DMS79 treated with DMSO at 0.1 percent for 48 hours (cell line): ENCODE data around the gene EPDR1.

Experiments
- DNase-seq: peaks from one replicate; lab custom pipeline; 2025; lab: John Stamatoyannopoulos, UW

The EPDR1 gene

DNA sequence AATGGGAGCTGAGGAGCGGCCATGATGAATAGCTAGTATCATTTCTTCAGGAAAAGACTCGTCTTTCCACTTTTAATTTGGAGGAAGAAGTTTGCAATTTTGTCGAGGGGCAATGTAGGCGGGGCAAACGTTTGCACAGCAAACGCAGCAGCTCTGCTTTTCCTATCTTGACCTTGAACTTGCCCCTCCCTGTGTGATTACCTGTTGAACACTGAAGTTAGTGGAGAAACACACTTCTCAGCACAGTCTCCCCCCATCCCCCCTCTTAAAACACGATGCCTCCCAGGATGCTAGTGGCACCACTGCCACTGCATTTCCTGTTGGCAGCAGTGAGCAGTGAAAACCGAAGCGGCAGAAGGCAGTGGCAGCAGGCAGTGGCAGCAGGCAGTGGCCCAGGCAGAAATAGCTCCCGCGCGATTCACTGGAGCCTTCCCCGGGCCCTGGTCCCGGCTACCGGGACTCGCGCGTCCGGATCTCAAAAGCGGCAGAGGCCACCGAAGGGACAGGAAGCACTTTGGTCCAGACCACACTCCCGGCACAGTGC, at the start of gene EPDR1:
Gene EPDR1 (plus strand): TSS at position 336 of the 544 bp plus-strand sequence. CDS start 300 bp downstream, outside the sequence.
- DNase-seq = no peak

DNA sequence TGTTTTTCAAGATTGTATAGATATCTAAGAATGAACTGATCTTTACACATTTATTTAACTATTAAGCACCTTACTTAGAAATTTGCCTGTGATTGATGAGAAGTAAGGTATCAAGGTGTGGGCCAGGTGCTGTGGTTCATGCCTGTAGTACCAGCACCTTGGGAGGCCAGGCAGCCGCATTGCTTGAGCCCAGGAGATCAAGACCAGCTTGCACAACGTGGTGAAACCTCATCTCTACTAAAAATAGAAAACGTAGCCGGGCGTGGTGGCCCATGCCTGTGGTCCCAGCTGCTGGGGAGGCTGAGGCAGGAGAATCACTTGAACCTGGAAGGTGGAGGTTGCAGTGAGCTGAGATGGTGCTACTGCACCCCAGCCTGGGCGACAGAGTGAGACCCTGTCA, 38.4 kb upstream of the EPDR1 start:
- no peak for DNase-seq

DNA sequence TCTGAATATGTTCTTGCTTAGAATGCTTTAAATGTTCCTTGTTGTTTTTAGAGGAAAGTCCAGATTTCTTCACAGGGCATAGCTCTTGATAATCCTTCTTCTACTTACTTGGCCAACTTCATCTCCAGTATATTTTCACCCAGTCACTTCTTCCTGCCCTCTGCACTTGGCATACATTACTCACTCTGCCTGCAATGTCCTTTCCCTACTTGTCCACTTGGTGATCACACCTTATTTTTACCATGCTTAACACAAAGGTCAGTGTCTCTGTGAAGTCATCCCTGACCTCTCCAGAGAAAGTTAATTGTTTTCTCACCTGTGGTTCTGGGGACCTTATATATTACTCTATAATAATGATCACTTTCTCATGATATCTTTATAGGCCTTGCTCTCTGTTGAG, 27.1 kb upstream of the EPDR1 start:
- DNase-seq = no peak

DNA sequence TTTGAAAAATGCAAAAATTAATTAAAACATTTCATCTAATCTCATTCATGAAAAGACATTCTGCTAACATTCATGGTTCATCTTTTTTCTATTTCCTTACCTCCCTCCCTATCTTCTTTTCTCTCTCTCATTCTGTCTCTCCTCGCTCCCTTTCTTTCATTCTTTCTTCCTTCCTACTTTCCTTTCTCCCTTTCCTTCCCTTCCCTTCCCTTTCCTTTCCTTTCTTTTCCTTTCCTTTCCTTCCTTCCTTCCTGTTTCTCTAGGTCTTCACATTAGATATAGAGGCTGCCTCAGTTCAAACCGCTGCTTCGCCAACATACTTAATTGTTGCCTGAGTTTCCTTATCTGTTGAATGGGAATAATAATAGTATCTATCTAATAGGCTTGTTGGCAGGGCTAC, 25.8 kb upstream of the EPDR1 start:
- DNase-seq = no peak

DNA sequence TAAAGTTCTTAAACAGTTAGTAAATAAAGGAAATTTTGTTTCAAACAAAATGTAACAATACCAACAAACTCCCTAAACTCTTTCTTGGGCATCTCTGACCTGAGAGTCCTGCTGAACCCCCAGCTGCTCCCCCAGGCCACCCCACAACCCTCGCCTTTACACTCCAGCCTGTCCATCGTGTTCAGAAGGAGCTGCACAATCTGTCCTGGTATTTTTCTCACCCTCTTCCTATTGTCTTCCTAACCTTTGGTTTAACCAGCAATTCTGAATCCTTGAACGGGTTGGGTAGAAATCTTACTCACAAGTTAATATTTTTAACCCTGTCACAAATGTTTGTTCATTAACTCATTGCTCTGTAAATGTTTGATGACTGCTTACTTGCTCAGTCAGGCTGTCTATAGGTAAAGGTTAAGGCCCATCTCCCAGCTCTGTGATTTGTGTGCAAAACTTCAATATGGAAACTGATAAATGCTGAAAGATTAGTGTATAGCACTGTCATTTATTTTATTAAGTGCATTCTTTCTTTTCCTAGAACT, 20.7 kb upstream of the EPDR1 start:
- no peak for DNase-seq

DNA sequence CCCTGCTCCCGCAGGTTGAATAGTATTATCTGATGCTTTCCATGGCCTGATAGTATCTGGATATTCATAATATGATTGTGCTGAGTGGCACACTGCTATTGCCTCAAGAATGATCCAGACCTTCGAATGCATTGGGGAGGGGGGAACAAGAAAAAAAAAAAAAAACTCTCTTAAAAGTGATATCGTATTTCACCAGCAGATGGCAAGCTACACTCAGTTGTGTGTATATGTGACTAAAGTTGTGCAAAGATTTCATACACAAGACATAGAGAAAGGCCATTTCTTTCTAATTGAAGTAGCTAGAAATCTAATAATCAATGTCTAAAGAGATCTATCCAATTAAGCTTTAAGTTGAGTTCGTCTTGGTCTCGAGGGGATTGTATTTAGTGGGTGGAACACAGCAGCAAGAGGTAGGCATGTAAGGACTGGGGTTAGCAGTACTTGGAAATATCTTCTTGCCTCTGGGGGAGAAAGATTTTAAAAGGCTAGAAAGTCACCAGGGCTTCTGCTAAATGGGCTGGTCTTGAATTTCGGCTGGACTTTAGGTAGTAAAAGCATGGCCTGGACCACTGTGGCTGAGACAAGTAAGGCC, 19.1 kb upstream of the EPDR1 start:
- peak; percentile 1 for DNase-seq

DNA sequence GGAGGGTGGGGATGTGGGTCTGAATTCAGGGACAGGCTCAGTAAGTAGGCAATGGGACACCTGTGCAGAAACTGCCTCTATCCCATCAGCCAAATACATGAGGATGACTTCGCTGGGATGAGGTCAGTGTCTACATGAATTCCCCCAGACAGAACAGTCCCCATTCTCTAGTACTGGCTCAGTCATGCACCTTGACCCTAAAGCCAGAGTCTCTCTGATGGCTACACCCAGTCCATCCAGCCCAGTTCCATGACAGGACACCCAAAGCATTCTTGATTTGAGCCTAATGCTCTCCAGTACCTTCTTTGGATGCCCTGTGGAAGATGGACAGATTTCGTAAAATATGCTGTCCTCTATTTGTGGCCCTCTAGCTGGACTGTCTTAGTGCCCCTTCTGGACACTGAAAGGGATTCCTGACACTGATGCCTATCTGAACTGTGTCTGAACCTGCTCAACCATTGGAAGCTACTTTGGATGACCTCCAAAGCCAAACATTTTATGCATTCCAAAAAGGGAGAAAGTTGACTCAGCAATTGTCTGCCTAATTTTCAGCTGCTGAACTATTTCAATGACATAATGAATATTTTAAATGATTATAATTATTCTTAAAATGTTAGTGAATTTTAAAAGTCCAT, 18.4 kb upstream of the EPDR1 start:
- DNase-seq = no peak

DNA sequence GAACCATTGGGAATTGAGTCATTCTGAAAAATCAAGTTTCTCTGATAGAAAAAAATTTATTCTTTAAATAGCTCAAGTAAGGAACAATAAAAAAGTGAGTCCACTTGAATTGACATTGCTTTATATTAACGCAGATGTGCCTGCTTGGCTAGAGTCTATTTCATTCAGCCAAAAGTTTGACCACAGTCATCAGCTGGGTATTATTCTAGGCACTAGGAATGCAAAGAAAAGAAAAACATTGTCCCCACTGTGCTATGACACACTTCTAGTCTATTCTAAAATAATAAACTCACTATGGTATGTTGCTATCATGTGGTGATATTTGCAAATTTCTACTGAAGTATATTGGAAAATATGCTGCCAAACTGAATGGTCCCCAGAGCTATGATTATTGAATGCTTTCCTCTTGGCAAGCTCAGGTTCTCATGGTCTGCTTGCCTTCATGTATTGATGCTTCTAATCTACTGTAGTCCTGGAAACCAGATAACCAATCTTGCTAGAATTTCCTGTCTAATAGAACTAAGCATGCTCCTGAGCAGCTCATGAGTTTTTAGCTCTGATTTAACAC, 12.1 kb upstream of the EPDR1 start:
- DNase-seq = no peak

DNA sequence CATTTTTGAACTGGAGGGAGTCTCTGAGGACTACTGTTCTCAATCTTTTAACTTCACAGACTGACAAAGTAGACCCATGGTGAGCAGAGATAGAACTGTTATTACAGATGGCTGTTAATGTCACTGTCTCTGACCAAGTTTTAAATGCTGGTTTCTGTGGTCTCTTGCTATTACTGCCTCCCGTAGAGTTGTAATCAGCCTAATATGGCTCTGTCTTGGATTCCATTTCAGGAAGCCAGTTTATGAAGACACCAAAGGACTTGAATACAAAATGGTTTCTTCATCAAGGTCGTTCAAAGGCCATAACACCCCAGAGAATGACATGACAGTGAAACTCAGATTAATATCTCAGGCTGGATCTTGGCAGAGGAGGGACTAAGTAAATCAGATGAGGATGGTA, 7.7 kb upstream of the EPDR1 start:
- no peak for DNase-seq

DNA sequence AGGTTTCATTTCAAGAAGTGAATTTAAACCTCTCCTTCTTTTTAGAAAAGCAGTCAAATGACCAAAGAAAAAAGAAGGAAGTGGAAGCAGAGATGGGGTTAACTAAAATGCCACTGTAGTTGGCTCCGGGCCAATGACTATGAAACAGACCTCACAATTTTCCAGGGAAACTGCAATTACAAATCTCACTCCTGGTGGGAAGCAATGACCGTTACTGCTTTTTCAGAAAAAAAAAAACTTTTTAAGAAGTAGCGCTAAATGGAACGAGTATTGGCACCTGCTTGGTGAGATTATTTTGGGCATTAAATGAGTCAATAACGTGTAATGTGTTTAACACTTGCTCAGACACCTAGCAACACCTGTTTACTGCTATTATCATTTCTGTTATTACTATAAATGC, 5.0 kb upstream of the EPDR1 start:
- DNase-seq = no peak

DNA sequence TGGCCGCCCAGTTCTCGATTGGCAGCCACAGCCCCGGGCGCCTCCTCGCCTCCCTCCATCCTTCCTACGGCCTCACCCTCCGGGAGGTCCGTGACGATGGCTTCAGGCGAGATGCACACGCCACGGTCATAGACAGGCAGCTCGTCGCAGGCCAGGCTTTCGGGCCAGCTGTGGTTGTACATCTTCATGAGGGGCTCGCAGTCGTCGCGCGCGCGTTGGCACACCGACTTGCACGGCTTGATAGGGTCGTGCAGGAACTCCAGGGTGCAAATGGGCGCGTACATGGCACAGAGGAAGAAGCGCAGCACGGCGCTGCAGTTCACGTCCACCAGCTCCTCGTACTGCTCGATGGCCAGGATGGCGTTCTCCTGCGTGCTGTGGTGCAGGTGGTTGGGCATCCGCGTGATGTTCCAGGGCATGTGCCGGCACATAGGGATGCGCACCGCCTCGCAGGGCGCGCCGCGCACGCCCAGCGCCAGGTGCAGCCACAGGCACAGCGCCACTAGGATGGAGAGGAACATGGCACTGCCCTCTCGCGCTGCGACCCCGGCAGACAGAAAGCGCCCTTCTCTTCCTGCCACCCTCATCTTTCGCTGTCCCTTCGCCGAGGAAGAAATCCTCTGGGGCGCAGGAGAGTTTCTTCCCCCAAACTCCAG, 4.3 kb upstream of the EPDR1 start:
- no peak for DNase-seq

DNA sequence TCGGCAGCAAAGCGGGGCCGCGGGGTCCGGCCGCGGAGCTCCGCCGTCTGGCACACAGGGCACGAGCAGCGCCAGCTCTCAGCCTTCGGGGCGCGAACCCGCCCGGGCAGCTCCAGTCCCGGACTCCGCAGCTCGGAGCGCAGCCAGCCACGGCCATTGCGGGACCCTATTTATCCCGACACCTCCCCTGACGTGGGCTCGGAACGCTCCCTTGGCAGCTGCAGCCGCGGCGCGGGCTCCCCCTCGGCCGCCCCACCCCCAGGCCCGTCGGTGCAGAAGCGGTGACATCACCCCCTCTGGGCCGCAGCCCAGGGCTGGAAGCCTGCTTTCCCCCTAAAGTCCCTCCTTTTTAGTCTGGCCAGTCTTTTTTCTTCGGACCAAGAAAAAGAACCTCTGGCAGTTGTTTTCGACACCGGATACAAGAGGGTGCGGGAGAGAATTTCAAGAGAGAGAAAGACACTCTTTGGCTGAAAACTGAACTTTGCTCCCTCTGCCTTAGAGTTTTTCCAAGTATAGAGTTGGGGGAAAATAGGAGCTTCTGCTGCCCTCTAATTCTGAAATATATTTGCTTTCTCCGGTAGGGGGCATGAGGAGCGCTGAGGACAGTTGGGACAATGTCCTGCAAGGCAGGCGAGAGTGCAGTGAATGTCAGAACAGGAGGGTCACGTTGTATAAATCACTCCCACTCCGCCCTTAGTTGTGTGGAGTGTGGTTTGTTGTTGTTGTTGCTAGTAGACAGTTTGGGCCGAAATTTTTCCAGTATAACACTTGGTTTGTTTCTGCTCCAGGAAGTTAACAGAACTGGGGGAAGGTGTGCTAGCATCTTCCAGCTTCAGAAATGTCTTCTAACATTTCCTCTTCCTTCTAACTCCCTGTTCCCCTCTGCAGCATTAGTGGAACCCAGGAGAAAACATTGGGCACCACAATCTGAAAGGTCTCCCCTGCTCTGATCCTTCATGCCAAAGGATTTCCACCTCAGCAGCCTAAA, 3.5 kb upstream of the EPDR1 start, which contains the start of gene SFRP4:
Gene SFRP4 (minus strand): TSS at position 145 of the 988 bp plus-strand sequence. CDS start 280 bp downstream, outside the sequence.
- no peak for DNase-seq

DNA sequence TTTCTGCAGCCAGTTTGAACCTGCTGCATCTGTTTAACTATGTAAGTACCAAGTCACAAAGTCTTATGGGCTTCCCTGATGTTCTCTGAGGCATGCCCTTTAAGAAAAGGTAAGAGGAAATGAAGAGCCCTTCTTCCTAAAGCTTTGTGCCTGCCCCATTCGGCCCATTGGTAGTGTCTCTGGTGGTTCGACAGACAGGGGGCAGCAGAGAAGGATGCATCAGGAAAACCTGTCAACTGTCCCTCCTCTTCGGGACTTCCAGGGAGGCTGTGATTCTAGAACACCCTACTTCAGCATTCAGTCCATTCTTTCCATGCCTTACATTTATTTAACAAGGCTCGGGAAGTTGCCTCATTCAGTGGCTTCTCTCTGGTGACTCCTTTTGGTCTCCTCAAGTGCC, 1.9 kb upstream of the EPDR1 start:
- DNase-seq = no peak

DNA sequence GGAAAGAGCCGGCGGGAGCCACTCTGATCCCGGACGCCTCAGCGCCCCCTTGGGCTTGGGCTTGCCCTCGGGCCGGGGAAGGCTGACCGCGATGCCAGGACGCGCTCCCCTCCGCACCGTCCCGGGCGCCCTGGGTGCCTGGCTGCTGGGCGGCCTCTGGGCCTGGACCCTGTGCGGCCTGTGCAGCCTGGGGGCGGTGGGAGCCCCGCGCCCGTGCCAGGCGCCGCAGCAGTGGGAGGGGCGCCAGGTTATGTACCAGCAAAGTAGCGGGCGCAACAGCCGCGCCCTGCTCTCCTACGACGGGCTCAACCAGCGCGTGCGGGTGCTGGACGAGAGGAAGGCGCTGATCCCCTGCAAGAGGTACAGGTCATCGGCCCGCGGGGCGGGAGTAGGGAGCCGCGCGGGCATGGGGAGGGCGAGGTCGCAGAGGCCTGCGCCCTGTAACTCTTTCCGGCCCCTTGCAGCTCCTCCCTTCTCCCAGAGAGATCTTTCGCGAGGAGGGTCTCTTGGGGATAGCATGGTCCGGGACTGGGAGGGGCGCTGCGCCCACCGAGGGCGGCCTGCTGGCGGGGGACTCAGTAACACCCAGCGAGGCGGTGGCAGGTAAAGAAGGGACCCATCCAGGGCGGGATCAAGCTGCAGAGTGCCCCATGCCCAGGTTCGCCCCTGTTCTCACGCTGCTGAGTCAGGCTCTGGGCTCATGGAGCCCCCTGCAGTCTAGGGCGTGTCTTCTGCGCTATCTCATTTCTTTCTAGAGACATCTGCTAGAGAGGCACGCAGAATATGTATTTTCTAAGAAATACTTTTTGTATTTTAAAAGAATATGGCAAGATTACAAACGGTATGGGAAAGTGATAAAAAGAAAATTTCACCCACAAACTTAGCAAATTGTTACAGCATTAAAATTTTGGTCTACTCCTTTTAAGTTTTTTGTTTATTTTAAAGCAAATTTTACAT, 687 bp downstream of the EPDR1 start:
- DNase-seq = no peak

DNA sequence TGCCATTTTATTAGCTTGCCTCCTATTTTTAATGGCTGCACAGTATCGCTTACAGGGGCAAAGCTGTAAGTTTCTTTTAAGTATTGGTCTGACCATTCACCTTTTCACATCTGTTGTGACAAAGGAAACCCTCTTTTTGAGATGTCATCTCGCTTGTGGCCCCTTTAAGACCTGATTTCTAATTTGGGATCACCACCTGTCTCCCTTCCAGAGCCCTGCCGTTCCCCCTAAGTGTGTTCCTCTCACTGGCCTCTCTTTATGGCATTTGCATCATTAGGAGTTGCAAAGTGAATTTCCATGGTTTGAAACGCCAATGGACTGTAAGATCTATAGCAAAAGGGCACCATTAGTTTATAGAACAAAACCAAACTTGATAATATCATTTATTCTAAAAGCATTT, 1.4 kb downstream of the EPDR1 start:
- no peak for DNase-seq

DNA sequence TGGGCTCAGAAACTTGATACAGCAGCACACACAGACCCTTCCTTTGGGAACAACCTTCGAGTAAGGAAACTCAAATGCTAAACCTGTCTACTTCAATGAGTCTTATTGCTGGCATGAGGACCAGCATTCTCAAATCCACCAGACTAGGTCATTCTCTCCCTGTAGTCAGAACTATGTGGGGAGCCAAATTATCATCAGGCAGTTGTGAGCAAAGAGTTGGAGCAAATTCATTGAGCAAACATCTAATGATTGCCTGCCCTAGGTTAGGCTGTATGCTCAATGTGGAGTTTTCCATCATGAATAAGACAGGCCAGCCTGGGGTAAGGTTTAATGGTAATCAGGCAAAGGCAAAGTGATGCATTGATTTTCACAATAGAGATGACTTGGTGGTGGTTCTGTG, 3.6 kb downstream of the EPDR1 start:
- no peak for DNase-seq

DNA sequence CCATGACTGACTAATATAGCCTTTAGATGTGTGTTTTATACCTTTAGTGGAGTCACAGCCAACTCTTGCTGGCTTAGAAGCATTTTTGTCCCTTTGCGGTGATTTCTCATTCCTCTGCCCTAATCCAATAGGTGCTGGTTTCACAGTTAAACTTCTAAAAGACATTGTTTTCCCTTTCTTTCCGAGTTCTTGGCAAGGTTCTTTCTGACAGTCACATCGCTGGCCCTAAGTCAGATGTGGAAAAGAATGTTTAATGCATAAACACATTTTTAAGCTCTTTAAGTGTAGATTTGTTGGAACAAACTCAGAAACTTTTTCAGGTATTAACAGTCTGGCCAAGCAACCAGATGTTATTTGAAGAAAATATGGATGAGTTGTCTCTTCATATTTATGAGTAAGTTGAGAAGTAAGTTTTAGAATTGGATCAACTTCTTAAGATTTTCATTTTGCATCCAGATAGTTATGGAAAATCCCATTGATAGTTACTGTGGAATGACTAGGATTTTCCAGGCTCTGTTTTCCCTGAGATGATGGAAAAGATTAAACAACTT, 4.1 kb downstream of the EPDR1 start:
- no peak for DNase-seq

DNA sequence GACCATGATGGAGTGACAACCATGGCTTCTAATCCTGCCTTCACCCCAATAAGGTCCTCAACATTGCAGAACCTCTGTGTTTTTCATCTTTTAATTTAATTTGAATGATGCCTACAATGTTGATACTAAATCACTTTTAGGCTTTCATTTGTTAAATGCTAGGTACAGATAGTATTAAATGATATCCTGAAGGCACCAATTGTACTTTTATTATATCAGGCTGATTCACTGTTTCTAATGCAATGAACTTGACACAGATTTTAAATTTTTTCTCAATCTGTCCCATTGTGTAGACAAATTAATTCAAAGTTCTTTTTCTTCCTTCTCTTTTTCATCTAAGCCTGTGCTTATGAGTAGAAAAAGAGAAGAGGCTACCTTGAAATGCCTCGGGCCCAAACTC, 5.2 kb downstream of the EPDR1 start:
- DNase-seq = no peak

DNA sequence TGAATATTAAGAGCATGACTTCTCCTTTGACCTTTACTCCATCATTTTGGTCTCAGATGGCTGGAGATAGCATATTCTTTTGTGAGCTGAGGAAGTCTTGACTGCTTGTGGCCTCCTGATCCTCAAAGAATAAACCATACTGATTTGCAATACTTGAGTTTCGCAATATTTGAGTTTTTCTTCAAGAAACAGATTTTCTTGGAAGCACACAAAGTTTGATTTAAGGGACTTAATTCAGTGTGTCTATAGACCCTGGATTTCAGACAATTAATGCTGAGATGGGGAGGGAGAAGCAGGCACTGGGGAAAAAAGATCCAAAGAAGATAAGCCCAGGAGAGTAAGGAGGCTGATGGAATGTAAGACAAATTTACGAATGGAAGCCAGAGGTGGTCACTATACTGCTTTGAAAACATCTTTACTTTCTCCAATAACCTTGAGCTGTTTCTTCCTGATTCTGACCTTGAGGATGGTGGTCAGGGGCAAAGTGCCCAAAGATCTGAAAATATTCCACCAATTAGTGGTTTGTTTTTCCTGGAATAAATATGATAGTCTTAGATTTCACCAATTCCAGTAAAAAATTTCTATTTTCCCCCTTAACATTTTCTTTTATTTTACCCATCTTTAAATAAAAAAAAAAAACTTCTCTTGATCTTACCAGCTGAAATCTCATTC, 7.5 kb downstream of the EPDR1 start:
- no peak for DNase-seq
